GM13977 (cell line): ENCODE measurements around the gene ZNF506.
"Not testable (repeated sequence)": the region's sequence is repeated elsewhere in the genome, so short reads cannot be mapped to it uniquely, and the experiment has no call there.

Experiments used
- DNase-seq: peaks from one replicate; pipeline ENCODE4 v3.0.0; 2012; ENCODE audit warnings: low spot score
- CTCF ChIP-seq: IDR thresholded peaks from 2 replicates; pipeline ENCODE4 v1.5.1; 2012; ENCODE audit warnings: mild to moderate bottlenecking, control low read depth; ENCODE audit not compliant: insufficient read depth; ENCODE audit errors: extremely low read depth, missing control alignments
- in situ Hi-C: fragments of 300-500 bp; cut with MboI; formaldehyde crosslinking; loops from one replicate; pipeline ENCODE4 v1.12.0; 2022; ENCODE audit warnings: low sequenced_read_pairs, low pct_unique_long_range_greater_than_20kb, mixed read lengths, inconsistent platforms; ENCODE audit not compliant: unreplicated experiment

The ZNF506 gene

DNA sequence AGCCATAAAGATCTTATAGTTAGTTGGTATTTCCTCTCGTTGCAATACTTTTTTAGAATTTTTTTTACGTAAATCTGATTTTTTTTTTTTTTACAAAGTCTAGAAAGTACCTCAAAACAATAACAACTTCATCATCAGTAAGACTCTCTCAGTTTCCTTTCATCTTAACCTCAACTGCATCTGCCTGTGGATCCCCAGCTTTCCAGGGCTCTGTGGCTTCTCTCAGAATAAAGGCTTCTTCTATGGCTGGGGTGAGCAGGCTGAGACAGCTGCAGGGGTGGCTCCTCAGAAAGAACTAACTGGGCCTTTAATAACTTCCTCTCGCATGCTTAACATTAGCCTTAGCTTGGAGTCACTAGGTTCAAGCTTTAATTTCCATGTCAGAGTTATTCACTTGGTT lies 4.2 kb downstream of the ZNF506 start:
- TF ChIP-seq CTCF, result no peak
- no peak for DNase-seq
- in situ Hi-C loops, result no loop called here

GRCh38 chr19:19816679-19817078 lies 4.9 kb downstream of the ZNF506 start:
- no peak for TF ChIP-seq CTCF
- no peak for DNase-seq
- in situ Hi-C loops, result no loop called here

GRCh38 chr19:19811999-19812398 lies 9.6 kb downstream of the ZNF506 start:
- in situ Hi-C loops, result not testable (repeated sequence)

DNA sequence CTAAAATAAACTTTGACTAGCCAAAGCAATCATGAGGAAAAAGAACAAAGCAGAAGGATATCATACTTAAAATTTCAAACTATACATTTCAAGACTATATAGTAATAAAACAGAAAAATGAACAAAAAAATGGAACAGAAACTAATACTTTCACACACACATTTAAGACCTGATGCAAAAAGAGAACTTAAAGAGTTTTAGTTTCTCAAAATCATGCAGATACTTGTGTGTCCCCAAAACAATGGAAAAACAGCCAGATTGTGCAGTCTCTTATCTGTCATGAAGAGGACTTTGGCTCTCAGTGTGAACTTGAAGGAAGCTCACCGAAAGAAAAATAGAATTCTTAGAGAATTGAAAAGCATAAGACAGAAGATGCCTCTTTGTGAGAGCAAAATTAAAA lies 16.1 kb downstream of the ZNF506 start:
- no peak for DNase-seq
- in situ Hi-C loops, result no loop called here
- TF ChIP-seq CTCF, result no peak

More at GRCh38 chr19:19811999-19812398, 9.6 kb downstream of the ZNF506 start:
- DNase-seq, result not testable (repeated sequence)

DNA sequence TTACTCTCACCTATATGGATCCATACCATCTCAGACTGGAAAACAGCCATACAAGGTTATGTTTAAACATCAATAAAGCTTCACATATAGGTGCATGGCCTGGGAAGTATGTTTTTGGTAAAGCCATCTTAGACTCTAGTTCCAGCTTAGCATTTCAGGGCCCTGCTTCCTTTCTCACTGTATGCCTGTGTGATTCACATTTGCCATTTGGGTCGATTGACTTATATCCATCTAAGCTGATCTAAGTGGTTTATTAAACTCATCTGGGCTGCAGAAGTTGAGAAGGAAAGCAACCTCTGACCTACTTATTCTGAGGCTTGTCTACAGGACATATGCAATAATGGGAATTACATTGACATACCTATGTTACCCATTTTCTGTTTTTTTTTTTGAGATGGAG lies 33.5 kb downstream of the ZNF506 start:
- in situ Hi-C loops, result no loop called here
- TF ChIP-seq CTCF, result no peak
- DNase-seq, result no peak

DNA sequence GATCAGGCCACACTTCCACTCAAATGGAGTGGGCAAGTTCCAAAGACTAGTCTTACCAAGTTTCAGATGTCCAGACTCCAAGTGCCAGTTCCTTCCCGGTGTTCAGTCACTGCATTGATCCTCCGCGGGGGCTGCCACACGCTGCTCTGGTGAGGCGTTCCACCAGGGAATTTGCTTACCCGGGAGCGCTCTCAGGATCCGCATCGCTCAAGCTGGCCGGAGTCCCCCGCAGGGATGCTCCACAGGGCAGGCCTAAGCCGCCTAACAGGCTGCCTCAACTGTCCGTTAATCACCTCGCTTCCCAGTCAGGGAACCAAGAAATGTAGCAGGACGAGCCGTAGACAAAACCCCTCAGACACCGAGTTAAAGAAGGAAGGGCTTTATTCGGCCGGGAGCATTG lies 36.1 kb downstream of the ZNF506 start:
- in situ Hi-C loops, DNase-seq: not testable (repeated sequence)

DNA sequence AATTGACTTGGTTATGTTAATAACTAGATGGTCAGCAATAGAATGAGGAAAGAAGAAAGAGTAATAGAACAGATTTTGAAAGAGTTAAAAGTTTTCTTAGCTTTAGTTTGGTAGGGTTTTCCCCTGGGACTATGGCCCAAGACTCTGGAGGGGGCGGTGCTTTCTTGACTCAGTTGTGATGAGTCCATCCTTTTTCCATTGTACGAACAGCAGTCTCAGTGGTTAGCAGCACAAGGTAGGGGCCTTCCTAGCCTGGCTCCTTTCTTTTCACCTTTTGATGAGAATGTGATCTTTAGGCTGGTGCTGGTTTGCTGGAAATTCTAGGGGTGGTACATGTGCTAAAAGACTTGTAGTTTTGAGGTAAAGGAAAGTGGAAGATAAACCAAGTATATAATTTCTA lies 38.8 kb downstream of the ZNF506 start:
- DNase-seq, result no peak
- in situ Hi-C loops, result no loop called here
- TF ChIP-seq CTCF, result no peak

DNA sequence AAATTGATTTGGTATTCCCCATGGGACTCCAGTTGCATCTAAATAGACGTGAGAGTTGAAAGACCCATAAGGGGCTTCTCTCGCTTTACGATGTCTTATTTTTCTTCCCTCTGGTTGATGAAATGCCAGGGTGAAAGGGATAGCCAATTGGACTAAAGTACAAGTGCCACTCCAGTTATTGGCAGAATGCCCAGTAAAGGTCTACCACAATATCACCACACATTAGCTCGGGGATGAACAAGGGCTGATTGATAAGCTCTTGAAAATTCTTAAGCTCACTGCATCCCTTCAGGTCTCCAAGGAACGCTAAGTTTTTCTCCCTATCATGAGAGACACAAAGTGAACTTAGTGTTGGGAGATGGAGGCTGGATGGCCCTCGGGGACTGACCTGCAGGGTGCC lies 39.8 kb downstream of the ZNF506 start:
- in situ Hi-C loops, DNase-seq: not testable (repeated sequence)

GRCh38 chr19:19778666-19779065 lies 42.9 kb downstream of the ZNF506 start:
- no peak for DNase-seq
- in situ Hi-C loops, result no loop called here
- no peak for TF ChIP-seq CTCF
